ENCODE results near the gene NTM. TPM values are rescaled to one million over a fixed set of nuclear protein-coding genes. Genes with fewer than 3 reads are reported as not detected.
"Not testable (repeated sequence)": the region's sequence is repeated elsewhere in the genome, so short reads cannot be mapped to it uniquely, and the experiment has no call there.

Gene NTM
- total and polyA plus RNA-seq, 2 donors: 3.8 to 27.8 TPM

DNA sequence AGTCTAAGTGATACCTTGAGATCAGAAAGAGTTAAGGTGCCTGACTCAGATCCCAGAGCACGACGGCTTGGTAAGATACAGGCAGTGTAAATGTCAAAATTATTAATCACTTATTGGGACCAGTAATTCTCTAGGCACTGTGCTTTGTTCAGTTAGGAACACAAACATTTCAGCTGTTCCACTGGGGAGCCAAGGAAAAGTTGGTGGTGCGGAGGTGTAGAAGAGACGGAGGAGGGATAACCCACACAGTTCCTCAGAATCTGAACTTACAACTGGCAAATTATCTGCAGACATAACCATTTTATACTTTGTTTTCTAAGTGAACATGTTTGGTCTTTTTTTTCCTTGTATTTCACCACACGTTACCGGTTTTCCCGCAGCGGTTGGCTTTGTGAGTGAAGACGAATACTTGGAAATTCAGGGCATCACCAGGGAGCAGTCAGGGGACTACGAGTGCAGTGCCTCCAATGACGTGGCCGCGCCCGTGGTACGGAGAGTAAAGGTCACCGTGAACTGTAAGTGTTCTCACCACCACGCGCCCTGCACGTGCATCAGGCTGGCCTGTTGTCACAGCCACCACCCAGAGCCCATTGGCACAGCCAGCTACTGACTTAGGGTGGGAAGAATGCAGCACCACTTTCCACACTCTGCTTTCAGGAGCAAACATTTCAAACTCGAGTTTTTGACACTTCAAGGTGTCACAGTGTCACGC, 937.0 kb downstream of the NTM start:
- no peak for DNase-seq (ENCODE audit: extremely low spot score)
- Histone ChIP-seq H3K4me3 (ENCODE audit: low read depth, low read length) (no peak overlapping the region), H3K27ac (ENCODE audit: low read depth) (no peak overlapping the region), H3K36me3 (ENCODE audit: insufficient read depth) (no peaks in the 10 kb centered on the region), H3K4me1 (ENCODE audit: insufficient read depth) (no peaks in the 10 kb centered on the region)
- 90% methylated on average over 21 of the region's 21 CpGs for WGBS

DNA sequence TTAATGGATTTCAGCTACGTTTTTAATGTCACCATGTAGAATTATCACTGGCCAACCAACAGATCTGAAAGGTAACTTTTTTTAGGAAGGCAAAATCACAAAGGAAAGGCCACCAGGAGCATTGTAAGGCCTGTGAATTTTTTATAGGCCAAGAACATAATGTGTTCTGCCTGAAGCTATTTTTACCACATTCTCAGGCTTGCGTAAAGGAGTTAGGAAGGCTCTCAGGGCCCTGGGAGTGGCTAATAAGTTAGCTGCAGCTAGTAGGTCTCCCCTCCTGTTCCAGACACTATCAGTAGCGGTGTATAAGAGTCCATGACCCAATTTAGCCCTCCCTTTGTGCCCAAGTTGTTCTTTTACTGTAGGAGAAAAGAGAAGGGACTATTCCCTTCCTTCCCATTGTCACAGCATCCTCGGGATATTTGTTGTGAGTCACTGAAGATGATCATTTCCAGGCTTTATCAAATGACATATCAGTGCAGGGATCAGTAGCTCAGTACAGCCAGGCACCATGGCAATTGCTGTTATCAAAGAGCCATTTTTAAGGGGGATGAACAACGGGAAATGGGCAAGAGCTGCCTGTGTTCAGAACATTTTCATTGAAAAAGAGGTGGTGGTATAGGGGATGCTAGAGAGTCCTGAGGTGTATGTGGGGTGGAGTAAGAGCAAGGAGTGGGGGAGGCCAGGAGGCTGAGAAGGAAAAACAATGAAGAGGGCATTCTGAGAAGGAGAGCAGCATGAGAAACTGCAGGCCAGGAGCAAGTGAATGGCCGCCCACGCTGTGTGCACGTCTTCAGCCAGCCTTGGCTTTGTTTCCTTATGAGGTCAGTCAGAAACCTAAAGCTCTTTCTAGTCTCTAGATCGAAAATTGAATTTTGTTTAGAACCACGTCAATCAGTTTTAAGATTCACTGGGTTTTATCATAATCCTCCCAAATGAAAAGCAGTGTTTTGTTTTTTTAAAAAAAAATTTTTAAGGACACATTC, 940.3 kb downstream of the NTM start:
- H3K4me1 ChIP-seq (ENCODE audit: insufficient read depth): no peaks in the 10 kb centered on the region
- DNase-seq (ENCODE audit: extremely low spot score): no peak
- no peak overlapping the region for H3K27ac ChIP-seq (ENCODE audit: low read depth)
- no peak overlapping the region for H3K4me3 ChIP-seq (ENCODE audit: low read depth, low read length)
- 67% methylated on average over 10 of the region's 10 CpGs for WGBS
- no peaks in the 10 kb centered on the region for H3K36me3 ChIP-seq (ENCODE audit: insufficient read depth)

DNA sequence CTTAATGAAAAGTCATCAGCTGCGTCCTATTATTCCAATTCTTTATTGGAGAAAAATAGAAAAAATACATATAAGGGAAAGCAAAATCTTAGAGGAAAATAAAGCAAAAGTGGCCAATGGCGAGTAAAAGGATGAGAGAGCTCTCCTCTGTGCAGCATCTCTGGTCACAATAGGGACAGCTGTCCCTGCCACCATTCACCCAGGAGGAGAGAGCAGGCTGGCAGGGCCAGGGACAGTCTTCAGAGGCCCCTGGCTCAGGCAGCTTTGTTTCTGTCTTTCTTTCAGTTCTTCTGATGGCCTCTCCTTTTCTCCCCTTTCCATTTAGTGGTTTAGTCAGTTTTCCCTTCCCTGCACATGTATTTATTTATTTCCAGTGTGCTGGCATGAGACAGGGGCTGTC, 941.3 kb downstream of the NTM start:
- WGBS: 95% methylated on average over 2 of the region's 2 CpGs
- H3K4me3 ChIP-seq (ENCODE audit: low read depth, low read length): no peak overlapping the region

DNA sequence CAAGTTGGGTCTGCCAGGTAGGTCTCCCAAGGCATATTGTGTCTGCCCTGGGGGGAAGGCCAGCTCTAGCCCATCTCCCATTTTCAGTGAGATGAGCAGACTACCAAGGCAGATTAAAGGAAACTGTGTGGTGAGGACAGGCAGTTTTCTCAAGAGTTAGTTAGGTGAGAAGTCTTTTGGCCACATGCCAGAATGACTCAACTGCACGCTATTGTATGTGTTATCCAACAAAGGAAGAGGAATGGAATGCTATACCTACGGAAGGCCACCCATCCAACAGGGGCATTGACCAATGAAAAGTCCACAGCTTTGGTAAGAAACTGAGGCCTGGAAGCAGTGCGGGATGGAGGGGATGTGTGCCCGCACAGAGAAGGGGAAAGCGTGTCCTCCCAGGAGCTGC, 941.7 kb downstream of the NTM start:
- DNase-seq (ENCODE audit: extremely low spot score): no peak
- Histone ChIP-seq H3K36me3 (ENCODE audit: insufficient read depth) (no peaks in the 10 kb centered on the region), H3K27ac (ENCODE audit: low read depth) (no peak overlapping the region), H3K4me1 (ENCODE audit: insufficient read depth) (no peaks in the 10 kb centered on the region), H3K4me3 (ENCODE audit: low read depth, low read length) (no peak overlapping the region)
- 87% methylated on average over 5 of the region's 5 CpGs for WGBS

More for the DNA sequence above, 941.3 kb downstream of the NTM start:
- no peak for DNase-seq (ENCODE audit: extremely low spot score)
- Histone ChIP-seq H3K27ac (ENCODE audit: low read depth) (no peak overlapping the region), H3K4me1 (ENCODE audit: insufficient read depth) (no peaks in the 10 kb centered on the region), H3K36me3 (ENCODE audit: insufficient read depth) (no peaks in the 10 kb centered on the region)

DNA sequence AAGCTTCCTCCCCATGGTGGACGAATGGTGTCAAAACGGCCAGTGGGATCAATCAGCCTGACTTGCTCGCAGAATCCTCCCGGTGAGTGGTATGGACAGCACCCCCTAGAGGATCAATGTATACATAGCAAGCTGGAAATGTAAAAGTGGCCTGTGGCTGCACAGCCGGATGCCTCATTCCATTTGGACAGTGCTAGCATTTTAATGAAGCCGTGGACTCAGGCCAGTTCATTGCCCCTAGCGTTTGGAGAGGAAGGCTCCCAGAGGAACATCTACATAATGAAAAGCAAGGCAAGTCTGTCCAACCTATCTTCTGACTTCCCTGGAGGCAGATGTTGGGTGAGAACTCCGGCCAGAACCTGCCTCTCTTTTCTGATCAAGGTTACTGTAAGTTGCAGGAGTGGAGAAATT, 942.3 kb downstream of the NTM start:
- WGBS: 40% methylated on average over 8 of the region's 8 CpGs
- Histone ChIP-seq H3K36me3 (ENCODE audit: insufficient read depth) (no peaks in the 10 kb centered on the region), H3K4me3 (ENCODE audit: low read depth, low read length) (no peak overlapping the region), H3K27ac (ENCODE audit: low read depth) (no peak overlapping the region), H3K4me1 (ENCODE audit: insufficient read depth) (no peaks in the 10 kb centered on the region)
- DNase-seq (ENCODE audit: extremely low spot score): no peak

GRCh38 chr11:132314911-132315455, 944.6 kb downstream of the NTM start:
- H3K27ac ChIP-seq (ENCODE audit: low read depth): no peak overlapping the region
- H3K36me3 ChIP-seq (ENCODE audit: insufficient read depth): no peaks in the 10 kb centered on the region
- no peaks in the 10 kb centered on the region for H3K4me1 ChIP-seq (ENCODE audit: insufficient read depth)
- no peak for DNase-seq (ENCODE audit: extremely low spot score)
- WGBS: 86% methylated on average over 5 of the region's 5 CpGs
- no peak overlapping the region for H3K4me3 ChIP-seq (ENCODE audit: low read depth, low read length)

- Histone ChIP-seq H3K27ac (ENCODE audit: low read depth) (no peak overlapping the region), H3K4me3 (ENCODE audit: low read depth, low read length) (no peak overlapping the region), H3K36me3 (ENCODE audit: insufficient read depth) (no peaks in the 10 kb centered on the region), H3K4me1 (ENCODE audit: insufficient read depth) (no peaks in the 10 kb centered on the region)
- WGBS: 73% methylated on average over 6 of the region's 6 CpGs
- no peak for DNase-seq (ENCODE audit: extremely low spot score)
These were observed 945.3 kb downstream of the NTM start for GRCh38 chr11:132315696-132316095.

DNA sequence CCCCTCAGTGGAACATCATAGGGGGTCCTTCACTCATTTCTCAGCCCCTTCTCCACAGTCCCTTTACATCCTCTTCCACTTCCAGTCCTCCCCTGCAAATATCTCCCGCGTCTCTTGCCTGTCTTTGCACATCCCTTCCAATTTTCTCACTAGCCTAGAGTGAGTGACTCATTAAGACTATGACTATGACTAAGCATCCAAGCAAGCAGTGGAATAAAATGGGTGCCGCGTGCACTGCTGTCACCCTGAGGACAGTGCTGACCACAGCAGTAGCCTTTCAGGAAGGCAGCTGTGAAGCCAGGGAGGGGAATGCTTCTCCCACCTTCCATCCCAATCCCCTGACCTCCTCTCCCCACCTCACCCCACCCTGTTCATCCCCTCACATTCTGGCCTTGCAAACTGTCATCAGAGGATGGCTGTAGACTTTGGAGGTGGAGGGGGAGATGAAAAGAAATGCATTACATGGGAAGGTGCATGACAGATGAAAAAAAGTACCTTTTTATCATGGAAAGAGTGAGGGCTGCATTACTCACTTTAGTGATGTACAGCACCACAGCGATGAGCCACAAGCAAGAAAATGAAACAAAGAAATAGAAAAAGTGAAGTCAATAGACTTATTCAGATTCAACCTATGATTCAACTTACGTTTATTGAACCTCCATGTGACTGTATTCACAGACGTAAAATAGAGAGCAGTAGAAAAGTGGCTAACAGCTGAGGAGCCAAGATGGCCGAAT, 948.2 kb downstream of the NTM start:
- Histone ChIP-seq H3K27ac (ENCODE audit: low read depth) (no peak overlapping the region), H3K36me3 (ENCODE audit: insufficient read depth) (no peaks in the 10 kb centered on the region), H3K4me3 (ENCODE audit: low read depth, low read length) (no peak overlapping the region), H3K4me1 (ENCODE audit: insufficient read depth) (no peaks in the 10 kb centered on the region)
- no peak for DNase-seq (ENCODE audit: extremely low spot score)
- WGBS: 94% methylated on average over 8 of the region's 8 CpGs

DNA sequence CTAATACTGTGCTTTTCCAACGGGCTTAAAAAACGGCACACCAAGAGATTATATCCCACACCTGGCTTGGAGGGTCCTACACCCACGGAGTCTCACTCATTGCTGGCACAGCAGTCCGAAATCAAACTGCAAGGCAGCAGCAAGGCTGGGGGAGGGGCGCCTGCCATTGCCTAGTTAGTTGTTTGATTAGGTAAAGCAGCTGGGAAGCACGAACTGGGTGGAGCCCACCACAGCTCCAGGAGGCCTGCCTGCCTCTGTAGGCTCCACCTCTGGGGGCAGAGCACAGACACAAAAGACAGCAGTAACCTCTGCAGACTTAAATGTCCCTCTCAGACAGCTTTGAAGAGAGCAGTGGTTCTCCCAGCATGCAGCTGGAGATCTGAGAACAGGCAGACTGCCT, 949.0 kb downstream of the NTM start:
- not testable (repeated sequence) for H3K4me3 ChIP-seq (ENCODE audit: low read depth, low read length); H3K36me3 ChIP-seq (ENCODE audit: insufficient read depth); DNase-seq (ENCODE audit: extremely low spot score); H3K4me1 ChIP-seq (ENCODE audit: insufficient read depth); H3K27ac ChIP-seq (ENCODE audit: low read depth)
- WGBS: 86% methylated on average over 6 of the region's 6 CpGs

- 57% methylated on average over 7 of the region's 7 CpGs for WGBS
- Histone ChIP-seq H3K4me1 (ENCODE audit: insufficient read depth) (no peaks in the 10 kb centered on the region), H3K36me3 (ENCODE audit: insufficient read depth) (no peaks in the 10 kb centered on the region), H3K27ac (ENCODE audit: low read depth) (no peak overlapping the region), H3K4me3 (ENCODE audit: low read depth, low read length) (no peak overlapping the region)
- no peak for DNase-seq (ENCODE audit: extremely low spot score)
These were observed 960.1 kb downstream of the NTM start for GRCh38 chr11:132330515-132330914.

DNA sequence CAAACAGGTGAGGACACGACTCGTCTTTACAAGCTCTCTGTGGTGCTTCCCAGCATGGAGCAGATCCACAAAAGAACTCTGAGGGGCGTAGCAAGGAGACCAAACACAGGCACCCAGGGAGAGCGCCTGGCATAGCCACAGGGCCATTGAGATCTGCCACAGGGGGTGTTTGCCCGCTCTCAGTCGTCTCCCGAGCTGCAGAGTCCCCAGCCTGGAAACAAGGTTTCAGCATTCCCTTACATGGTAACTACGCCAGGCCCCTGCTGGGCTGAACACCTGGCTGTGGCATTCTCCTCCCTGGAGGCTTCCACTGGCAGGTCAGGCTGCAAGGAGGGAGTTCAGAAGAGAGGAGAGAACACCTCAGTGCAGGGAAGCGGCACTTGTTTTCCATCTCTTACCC, 962.1 kb downstream of the NTM start:
- no peak overlapping the region for H3K4me3 ChIP-seq (ENCODE audit: low read depth, low read length)
- no peaks in the 10 kb centered on the region for H3K36me3 ChIP-seq (ENCODE audit: insufficient read depth)
- H3K27ac ChIP-seq (ENCODE audit: low read depth): no peak overlapping the region
- WGBS: 77% methylated on average over 9 of the region's 9 CpGs
- no peaks in the 10 kb centered on the region for H3K4me1 ChIP-seq (ENCODE audit: insufficient read depth)
- no peak for DNase-seq (ENCODE audit: extremely low spot score)

GRCh38 chr11:132334769-132335280, 964.4 kb downstream of the NTM start:
- no peaks in the 10 kb centered on the region for H3K36me3 ChIP-seq (ENCODE audit: insufficient read depth)
- no peak overlapping the region for H3K27ac ChIP-seq (ENCODE audit: low read depth)
- DNase-seq (ENCODE audit: extremely low spot score): no peak
- H3K4me1 ChIP-seq (ENCODE audit: insufficient read depth): no peaks in the 10 kb centered on the region
- H3K4me3 ChIP-seq (ENCODE audit: low read depth, low read length): no peak overlapping the region
- 91% methylated on average over 15 of the region's 15 CpGs for WGBS

DNA sequence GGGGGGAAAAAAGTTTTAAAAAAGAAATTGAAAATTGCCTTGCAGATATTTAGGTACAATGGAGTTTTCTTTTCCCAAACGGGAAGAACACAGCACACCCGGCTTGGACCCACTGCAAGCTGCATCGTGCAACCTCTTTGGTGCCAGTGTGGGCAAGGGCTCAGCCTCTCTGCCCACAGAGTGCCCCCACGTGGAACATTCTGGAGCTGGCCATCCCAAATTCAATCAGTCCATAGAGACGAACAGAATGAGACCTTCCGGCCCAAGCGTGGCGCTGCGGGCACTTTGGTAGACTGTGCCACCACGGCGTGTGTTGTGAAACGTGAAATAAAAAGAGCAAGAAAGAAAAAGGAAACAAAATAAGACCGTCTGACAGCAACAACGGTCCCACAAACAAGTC, 964.9 kb downstream of the NTM start:
- no peaks in the 10 kb centered on the region for H3K4me1 ChIP-seq (ENCODE audit: insufficient read depth)
- H3K4me3 ChIP-seq (ENCODE audit: low read depth, low read length): no peak overlapping the region
- DNase-seq (ENCODE audit: extremely low spot score): no peak
- 88% methylated on average over 14 of the region's 14 CpGs for WGBS
- H3K27ac ChIP-seq (ENCODE audit: low read depth): no peak overlapping the region
- no peaks in the 10 kb centered on the region for H3K36me3 ChIP-seq (ENCODE audit: insufficient read depth)
